ENCODE measurements around the gene NPTN.
"Not testable (repeated sequence)": the region's sequence is repeated elsewhere in the genome, so short reads cannot be mapped to it uniquely, and the experiment has no call there.

Gene NPTN

DNA sequence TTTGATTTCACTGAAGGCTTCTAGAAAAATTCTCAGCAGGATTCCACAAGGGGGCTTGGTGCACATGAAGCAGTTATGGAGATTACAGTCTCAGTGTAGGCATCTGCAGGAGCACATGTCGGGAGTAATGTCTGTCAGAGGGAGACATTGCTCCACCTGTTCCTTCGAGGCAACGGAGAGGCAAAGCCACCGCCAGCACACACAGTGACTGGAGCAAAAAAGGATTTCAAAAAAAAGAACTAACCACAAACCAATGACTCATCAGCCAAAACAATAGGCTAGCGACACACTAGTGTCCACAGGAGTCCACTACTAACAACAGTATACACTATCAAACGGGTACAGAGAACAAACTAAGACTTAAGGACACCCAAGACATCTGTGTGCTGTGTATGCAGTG, 68.9 kb downstream of the NPTN start:
- TF ChIP-seq, protein P1, sequence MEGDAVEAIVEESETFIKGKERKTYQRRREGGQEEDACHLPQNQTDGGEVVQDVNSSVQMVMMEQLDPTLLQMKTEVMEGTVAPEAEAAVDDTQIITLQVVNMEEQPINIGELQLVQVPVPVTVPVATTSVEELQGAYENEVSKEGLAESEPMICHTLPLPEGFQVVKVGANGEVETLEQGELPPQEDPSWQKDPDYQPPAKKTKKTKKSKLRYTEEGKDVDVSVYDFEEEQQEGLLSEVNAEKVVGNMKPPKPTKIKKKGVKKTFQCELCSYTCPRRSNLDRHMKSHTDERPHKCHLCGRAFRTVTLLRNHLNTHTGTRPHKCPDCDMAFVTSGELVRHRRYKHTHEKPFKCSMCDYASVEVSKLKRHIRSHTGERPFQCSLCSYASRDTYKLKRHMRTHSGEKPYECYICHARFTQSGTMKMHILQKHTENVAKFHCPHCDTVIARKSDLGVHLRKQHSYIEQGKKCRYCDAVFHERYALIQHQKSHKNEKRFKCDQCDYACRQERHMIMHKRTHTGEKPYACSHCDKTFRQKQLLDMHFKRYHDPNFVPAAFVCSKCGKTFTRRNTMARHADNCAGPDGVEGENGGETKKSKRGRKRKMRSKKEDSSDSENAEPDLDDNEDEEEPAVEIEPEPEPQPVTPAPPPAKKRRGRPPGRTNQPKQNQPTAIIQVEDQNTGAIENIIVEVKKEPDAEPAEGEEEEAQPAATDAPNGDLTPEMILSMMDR (IDR thresholded peaks at IDR 0.05) = no peak
- no peak overlapping the region for H3K27ac ChIP-seq
- H3K4me3 ChIP-seq = no peak overlapping the region
- no peak for DNase-seq (ENCODE audit: low spot score)

DNA sequence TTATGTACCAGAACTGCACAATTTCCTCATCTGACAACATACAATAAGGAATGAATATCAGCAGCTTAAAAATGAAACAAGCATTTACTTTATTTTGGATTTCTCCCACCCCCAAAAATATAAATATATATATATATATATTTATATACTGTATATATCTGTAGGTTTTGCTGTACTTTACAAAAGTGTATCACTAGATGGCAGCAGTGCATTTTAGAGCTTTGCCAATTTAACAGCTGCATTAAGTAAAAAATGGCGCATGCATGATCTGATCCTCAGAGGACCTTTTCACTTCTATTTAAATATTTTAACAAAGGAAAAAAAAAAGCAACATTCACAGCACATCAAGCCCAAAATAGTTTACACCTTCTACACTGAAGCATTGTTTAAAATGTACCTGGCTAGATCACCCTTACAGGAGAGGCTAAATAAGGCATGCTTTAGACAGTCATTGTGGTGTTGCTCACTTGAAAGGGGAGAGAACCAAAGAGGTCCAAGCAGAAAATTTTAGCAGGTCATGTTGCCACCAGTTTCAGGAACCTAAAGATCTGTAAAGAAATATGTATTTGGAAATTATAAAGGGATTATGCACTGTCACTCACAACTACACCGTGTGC, 72.6 kb downstream of the NPTN start:
- Histone ChIP-seq H3K27ac (no peak overlapping the region), H3K4me3 (no peak overlapping the region)
- TF ChIP-seq, protein P1 (IDR thresholded peaks at IDR 0.05) = no peak
- DNase-seq (ENCODE audit: low spot score) = no peak

DNA sequence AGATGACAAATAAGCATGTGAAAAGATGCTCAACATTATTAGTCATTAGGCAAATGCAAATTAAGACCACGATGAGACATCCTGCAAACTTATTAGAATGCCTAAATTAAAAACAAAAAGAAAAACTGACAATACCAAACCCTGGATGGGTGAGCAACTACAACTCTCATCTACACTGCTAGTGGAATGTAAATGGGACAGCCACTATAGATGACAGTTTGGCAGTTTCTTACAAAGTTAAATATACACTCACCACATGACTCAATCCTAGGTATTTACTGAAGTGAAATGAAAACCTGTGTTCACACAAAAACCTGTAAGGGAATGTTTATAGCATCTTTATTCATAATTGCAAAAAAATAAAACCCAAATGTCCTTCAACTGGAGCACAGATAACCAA, 74.7 kb downstream of the NPTN start:
- Histone ChIP-seq H3K4me3 (no peak overlapping the region), H3K27ac (no peak overlapping the region)
- TF ChIP-seq, protein P1 (IDR thresholded peaks at IDR 0.05) = no peak
- no peak for DNase-seq (ENCODE audit: low spot score)

DNA sequence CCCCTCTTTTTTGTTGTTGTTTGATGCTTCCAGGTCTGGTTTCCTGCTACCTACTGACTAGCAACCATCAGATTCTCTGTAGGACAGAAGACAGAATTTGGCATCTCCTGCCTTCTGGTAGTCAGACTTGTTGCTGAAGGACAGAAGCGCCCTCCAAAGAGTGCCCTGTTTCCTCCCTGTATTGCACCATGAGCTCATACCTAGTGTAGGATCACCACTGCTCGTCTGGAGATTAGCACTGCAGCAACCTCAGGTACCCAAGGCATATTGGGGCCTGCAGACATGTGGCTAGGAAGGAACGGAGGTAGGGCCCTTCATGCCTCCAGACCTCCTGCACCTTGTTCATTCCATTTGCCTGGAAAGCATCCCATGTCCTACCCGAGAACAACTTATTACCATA, 78.1 kb downstream of the NPTN start:
- TF ChIP-seq, protein P1 (IDR thresholded peaks at IDR 0.05) = no peak
- no peak for DNase-seq (ENCODE audit: low spot score)
- Histone ChIP-seq H3K4me3 (no peak overlapping the region), H3K27ac (no peak overlapping the region)

DNA sequence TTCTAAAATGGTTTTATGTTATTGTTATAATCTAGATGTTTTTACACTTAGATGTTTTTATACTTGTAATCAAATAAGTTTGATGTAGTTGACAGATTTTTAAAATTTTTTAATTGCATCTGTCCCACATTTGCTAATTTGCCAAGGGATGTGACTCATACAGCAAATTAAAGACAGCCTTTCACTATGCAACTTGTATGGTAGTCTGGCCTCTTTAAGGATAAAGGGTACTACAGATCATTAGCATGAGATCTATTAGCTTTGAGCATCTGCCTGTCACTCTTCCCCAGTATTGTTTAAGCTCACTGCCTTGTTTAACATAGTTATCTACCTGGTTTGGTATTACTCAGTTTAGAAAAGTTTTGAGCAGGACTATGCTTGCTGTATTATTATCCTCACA, 83.0 kb downstream of the NPTN start:
- TF ChIP-seq, protein P1 (IDR thresholded peaks at IDR 0.05) = no peak
- no peak overlapping the region for H3K27ac ChIP-seq
- H3K4me3 ChIP-seq = no peak overlapping the region
- DNase-seq (ENCODE audit: low spot score) = no peak

DNA sequence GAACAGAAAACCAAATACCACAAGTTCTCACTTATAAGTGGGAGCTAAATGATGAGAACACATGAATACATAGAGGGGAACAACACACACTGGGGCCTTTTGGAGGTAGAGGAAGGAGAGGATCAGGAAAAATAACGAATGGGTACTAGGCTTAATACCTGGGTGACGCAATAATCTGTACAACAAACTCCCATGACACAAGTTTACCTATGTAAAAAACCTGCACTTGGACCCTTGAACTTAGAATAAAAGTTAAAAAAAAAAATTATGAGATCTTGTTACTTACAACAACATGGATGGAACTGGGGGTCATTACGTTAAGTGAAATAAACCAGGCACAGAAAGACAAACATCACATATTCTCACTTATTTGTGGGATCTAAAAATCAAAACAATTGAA, 84.3 kb downstream of the NPTN start:
- H3K4me3 ChIP-seq; H3K27ac ChIP-seq; DNase-seq (ENCODE audit: low spot score): not testable (repeated sequence)

DNA sequence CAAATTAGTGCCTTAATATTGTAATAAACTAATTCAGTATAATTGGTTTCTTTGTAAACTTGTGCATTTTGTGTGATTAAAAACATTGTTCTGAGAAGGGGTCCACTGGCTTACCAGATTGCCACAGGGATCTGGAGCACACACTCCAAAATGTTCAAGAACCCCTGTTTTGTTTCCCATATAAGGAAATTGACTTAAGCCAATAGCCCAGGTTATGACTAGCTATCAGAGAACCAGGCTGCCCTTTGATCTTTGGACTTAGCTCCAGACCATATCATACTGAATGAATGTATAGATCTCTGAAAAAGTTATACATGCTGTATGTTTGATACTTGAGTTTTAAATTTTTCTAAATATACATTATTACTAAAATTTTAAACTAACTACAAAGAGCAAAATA, 91.7 kb downstream of the NPTN start:
- no peak overlapping the region for H3K27ac ChIP-seq
- DNase-seq (ENCODE audit: low spot score) = no peak
- TF ChIP-seq, protein P1 (IDR thresholded peaks at IDR 0.05) = no peak
- H3K4me3 ChIP-seq = no peak overlapping the region

DNA sequence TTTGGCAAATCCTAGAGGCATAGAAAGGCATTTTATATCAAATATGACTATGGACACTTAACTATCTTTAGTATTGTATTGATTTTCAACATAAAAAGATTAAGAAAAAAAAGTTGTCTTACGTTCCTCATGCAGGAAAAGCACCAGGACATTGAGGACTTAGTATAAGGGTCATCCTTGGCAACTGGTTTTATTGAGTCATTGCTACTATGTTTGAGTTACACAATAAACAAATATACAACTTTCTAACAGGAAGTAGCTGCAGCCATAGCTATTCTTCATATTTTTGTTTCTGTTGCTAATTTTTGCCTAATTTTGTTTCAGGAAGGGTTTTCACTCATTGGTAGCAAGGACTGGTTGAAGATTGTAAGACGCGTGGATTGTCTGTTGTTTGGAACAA, 93.0 kb downstream of the NPTN start:
- H3K4me3 ChIP-seq = no peak overlapping the region
- no peak overlapping the region for H3K27ac ChIP-seq
- TF ChIP-seq, protein P1 (IDR thresholded peaks at IDR 0.05) = no peak
- no peak for DNase-seq (ENCODE audit: low spot score)
